ENCODE results near the gene POU2AF2. TPM values are rescaled to one million over a fixed set of nuclear protein-coding genes. Genes with fewer than 3 reads are reported as not detected.
"Not testable (repeated sequence)": the region's sequence is repeated elsewhere in the genome, so short reads cannot be mapped to it uniquely, and the experiment has no call there.

The POU2AF2 gene
- total RNA-seq, 1 experiment from 2014 or later = 0.35 TPM

DNA sequence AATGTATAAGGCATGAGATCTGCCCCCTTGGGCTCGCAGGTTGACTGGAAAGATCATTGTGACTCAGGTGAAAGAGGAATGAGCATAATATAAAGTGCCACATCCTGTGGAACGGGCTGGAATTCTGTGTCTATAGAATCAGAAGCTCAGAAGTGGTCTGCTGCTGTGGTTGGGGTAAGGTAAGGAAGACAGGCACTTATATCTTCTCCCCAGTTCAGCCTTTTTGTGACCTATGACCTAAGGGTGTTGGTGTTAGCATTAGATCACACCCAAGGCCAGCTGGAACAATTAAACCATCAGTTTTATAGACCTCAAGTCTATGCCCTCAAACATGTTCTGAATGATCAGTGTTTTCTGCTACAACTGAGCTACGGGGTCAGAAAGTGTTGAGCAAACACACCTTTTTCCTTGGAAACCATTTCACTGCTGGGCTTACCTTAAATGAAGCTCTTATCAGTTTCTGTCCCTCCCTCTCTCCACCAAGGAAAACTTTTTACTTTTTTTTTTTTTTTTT is 37.1 kb downstream of the POU2AF2 start:
- Mint-ChIP-seq H3K4me3 (ENCODE audit: low read depth, unreplicated experiment) (no peak overlapping the region), H3K36me3 (ENCODE audit: insufficient read depth, unreplicated experiment) (no peaks in the 10 kb centered on the region), H3K27me3 (ENCODE audit: unreplicated experiment) (peaks cover 40% of the 10 kb centered on the region), H3K4me1 (ENCODE audit: low read depth, unreplicated experiment) (peaks cover 13% of the 10 kb centered on the region), H3K27ac (ENCODE audit: unreplicated experiment) (no peak overlapping the region), H3K9me3 (ENCODE audit: low read depth, unreplicated experiment) (no peaks in the 10 kb centered on the region)
- DNase-seq = no peak
- intact Hi-C loops (cut with micrococcal nuclease; ENCODE audit: unreplicated experiment) = loop anchor here (1.0 kb wide), 2 partner anchors 141 to 164 kb away; no protein-coding TSS in a partner anchor
- CTCF ChIA-PET = interaction anchor here (0.7 to 2.5 kb wide), 2 partner anchors 140 to 164 kb away, joined by 3 to 13 read pairs; no protein-coding TSS in a partner anchor
- no TSS peak for BruUV-seq (replicated peaks)
- TF ChIP-seq, protein P1, sequence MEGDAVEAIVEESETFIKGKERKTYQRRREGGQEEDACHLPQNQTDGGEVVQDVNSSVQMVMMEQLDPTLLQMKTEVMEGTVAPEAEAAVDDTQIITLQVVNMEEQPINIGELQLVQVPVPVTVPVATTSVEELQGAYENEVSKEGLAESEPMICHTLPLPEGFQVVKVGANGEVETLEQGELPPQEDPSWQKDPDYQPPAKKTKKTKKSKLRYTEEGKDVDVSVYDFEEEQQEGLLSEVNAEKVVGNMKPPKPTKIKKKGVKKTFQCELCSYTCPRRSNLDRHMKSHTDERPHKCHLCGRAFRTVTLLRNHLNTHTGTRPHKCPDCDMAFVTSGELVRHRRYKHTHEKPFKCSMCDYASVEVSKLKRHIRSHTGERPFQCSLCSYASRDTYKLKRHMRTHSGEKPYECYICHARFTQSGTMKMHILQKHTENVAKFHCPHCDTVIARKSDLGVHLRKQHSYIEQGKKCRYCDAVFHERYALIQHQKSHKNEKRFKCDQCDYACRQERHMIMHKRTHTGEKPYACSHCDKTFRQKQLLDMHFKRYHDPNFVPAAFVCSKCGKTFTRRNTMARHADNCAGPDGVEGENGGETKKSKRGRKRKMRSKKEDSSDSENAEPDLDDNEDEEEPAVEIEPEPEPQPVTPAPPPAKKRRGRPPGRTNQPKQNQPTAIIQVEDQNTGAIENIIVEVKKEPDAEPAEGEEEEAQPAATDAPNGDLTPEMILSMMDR (IDR thresholded peaks at IDR 0.05; ENCODE audit: unreplicated experiment) = no peak

GRCh38 chr11:111283945-111284481 is 38.5 kb downstream of the POU2AF2 start:
- CTCF ChIA-PET = interaction anchor here (0.8 to 2.5 kb wide), 3 partner anchors 19 to 162 kb away, joined by 5 to 13 read pairs (median 8); no protein-coding TSS in a partner anchor

DNA sequence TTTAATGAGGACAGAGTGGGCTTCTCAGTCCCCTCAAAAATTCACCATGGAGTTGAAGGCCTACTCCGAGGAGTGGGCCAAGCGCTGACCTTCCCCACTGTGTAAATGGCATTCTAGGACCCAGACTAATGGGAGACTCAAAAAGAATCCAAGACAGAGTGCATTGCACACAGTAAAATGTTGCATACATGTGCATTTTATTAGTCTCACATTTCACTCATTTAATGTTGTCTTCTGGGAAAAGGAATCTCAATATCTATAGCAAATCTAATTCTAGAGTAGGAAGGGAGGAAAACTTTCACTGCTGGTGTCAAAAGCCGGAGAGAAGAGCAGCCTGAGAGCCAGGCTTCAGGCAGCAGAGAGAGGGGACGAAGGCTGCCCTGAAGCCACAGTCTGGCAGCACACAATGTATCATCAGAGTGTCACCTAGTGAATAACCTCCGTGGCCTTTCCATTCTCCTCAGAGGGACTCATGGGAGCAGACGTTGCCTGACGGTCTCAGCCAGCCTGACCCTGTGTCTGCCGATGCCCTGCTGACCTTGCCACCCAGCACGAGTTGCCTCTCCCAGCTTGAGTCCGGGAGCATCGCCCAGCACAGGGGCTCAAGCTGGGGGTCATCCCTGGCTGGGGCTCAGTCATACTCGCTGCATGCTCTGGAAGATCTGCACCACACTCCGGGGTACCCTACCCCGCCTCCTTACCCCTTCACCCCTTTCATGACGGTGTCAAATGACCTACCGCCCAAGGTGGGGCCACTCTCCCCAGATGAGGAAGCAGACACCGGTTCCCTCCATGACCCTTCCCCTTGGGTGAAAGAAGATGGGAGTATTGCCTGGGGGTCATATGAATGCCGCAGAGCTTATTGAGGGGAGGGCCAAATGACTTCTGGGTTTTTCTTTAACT is 39.9 kb downstream of the POU2AF2 start:
- H3K9me3 Mint-ChIP-seq (ENCODE audit: low read depth, unreplicated experiment) = no peaks in the 10 kb centered on the region
- DNase-seq = no peak
- intact Hi-C loops (cut with micrococcal nuclease; ENCODE audit: unreplicated experiment) = no loop called here
- TF ChIP-seq, protein P1 (IDR thresholded peaks at IDR 0.05; ENCODE audit: unreplicated experiment) = no peak
- H3K36me3 Mint-ChIP-seq (ENCODE audit: insufficient read depth, unreplicated experiment) = no peaks in the 10 kb centered on the region
- H3K4me1 Mint-ChIP-seq (ENCODE audit: low read depth, unreplicated experiment) = peaks cover 13% of the 10 kb centered on the region
- H3K27me3 Mint-ChIP-seq (ENCODE audit: unreplicated experiment) = peaks cover 16% of the 10 kb centered on the region
- no peak overlapping the region for H3K4me3 Mint-ChIP-seq (ENCODE audit: low read depth, unreplicated experiment)
- no TSS peak for BruUV-seq (replicated peaks)
- H3K27ac Mint-ChIP-seq (ENCODE audit: unreplicated experiment) = no peak overlapping the region
- CTCF ChIA-PET = interaction anchor here (1.8 kb wide), 1 partner anchor 137 kb away, joined by 8 read pairs; no protein-coding TSS in a partner anchor

More at GRCh38 chr11:111283945-111284481, 38.5 kb downstream of the POU2AF2 start:
- DNase-seq = peak; percentile 43
- intact Hi-C loops (cut with micrococcal nuclease; ENCODE audit: unreplicated experiment) = loop anchor here (1.0 kb wide), 2 partner anchors 139 to 162 kb away; no protein-coding TSS in a partner anchor
- Mint-ChIP-seq H3K9me3 (ENCODE audit: low read depth, unreplicated experiment) (no peaks in the 10 kb centered on the region), H3K27ac (ENCODE audit: unreplicated experiment) (no peak overlapping the region), H3K4me1 (ENCODE audit: low read depth, unreplicated experiment) (peaks cover 13% of the 10 kb centered on the region), H3K27me3 (ENCODE audit: unreplicated experiment) (peaks cover 30% of the 10 kb centered on the region), H3K36me3 (ENCODE audit: insufficient read depth, unreplicated experiment) (no peaks in the 10 kb centered on the region), H3K4me3 (ENCODE audit: low read depth, unreplicated experiment) (peak overlapping the region; percentile 61)
- TF ChIP-seq, protein P1 (IDR thresholded peaks at IDR 0.05; ENCODE audit: unreplicated experiment) = no peak
- BruUV-seq (replicated peaks) = no TSS peak

DNA sequence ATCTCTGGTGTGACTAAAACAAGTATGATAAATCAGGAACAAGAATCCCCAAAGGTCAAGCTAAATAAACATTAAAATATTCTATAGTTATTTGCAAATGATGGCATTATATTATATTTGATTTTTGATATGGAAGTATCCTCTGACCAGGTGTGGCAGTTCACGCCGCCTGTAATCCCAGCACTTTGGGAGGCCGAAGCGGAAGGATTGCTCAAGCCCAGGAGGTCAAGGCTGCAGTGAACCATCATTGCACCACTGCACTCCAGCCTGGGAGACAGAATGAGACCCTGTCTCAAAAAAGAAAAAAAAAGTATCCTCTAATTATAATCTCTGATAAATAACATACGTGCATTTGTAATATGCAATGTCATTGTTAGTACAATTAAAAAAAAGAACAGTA is 46.2 kb downstream of the POU2AF2 start:
- no peaks in the 10 kb centered on the region for H3K27me3 Mint-ChIP-seq (ENCODE audit: unreplicated experiment)
- TF ChIP-seq, protein P1 (IDR thresholded peaks at IDR 0.05; ENCODE audit: unreplicated experiment) = no peak
- no peak overlapping the region for H3K27ac Mint-ChIP-seq (ENCODE audit: unreplicated experiment)
- CTCF ChIA-PET = no interaction called here
- H3K4me3 Mint-ChIP-seq (ENCODE audit: low read depth, unreplicated experiment) = no peak overlapping the region
- intact Hi-C loops (cut with micrococcal nuclease; ENCODE audit: unreplicated experiment) = no loop called here
- no peaks in the 10 kb centered on the region for H3K36me3 Mint-ChIP-seq (ENCODE audit: insufficient read depth, unreplicated experiment)
- H3K9me3 Mint-ChIP-seq (ENCODE audit: low read depth, unreplicated experiment) = no peaks in the 10 kb centered on the region
- BruUV-seq (replicated peaks) = no TSS peak
- H3K4me1 Mint-ChIP-seq (ENCODE audit: low read depth, unreplicated experiment) = no peaks in the 10 kb centered on the region
- DNase-seq = no peak

GRCh38 chr11:111292408-111292807 is 46.9 kb downstream of the POU2AF2 start:
- BruUV-seq (replicated peaks); H3K4me1 Mint-ChIP-seq (ENCODE audit: low read depth, unreplicated experiment); CTCF ChIA-PET; DNase-seq; H3K36me3 Mint-ChIP-seq (ENCODE audit: insufficient read depth, unreplicated experiment); H3K9me3 Mint-ChIP-seq (ENCODE audit: low read depth, unreplicated experiment); H3K27me3 Mint-ChIP-seq (ENCODE audit: unreplicated experiment); intact Hi-C loops (cut with micrococcal nuclease; ENCODE audit: unreplicated experiment); H3K4me3 Mint-ChIP-seq (ENCODE audit: low read depth, unreplicated experiment); H3K27ac Mint-ChIP-seq (ENCODE audit: unreplicated experiment): not testable (repeated sequence)

Data from Calu3 (cell line).